Ascending aorta (tissue), 2 donors: Measurements from ENCODE around the gene CIC. TPM values are rescaled to one million over a fixed set of nuclear protein-coding genes. Genes with fewer than 3 reads are reported as not detected.

ENCODE experiments used
- DNase-seq, 2 donors: peaks; one replicate each; pipeline ENCODE4 v3.0.0-alpha.2; 2019; ENCODE audit warnings: low spot score in 2 of 2
- H3K27ac ChIP-seq, 2 donors: fragments of 200-600 bp; sonication (generic); one replicate each; pipeline ENCODE4 v1.5.1; 2016 to 2017; ENCODE audit warnings: mild to moderate bottlenecking in 1 of 2
- H3K27me3 ChIP-seq: fragments of 200-600 bp; sonication (generic); one replicate; pipeline ENCODE4 v1.5.1; 2017
- H3K36me3 ChIP-seq, 2 donors: fragments of 200-600 bp; sonication (generic); one replicate each; pipeline ENCODE4 v1.5.1; 2016
- H3K4me1 ChIP-seq, 2 donors: fragments of 200-600 bp; sonication (generic); one replicate each; pipeline ENCODE4 v1.5.1; 2016 to 2017; ENCODE audit warnings: mild to moderate bottlenecking in 1 of 2
- H3K4me3 ChIP-seq, 2 donors: fragments of 200-600 bp; sonication (generic); one replicate each; pipeline ENCODE4 v1.5.1; 2016 to 2017; ENCODE audit warnings: mild to moderate bottlenecking in 1 of 2
- H3K9me3 ChIP-seq, 2 donors: fragments of 200-600 bp; sonication (generic); one replicate each; pipeline ENCODE4 v1.5.1; 2016
- CTCF ChIP-seq, 3 experiments: fragments of 200-600 bp in 2 of 3; fragments of 450-650 bp in 1 of 3; sonication (generic) in 2 of 3; IDR thresholded peaks; one replicate each; pipeline ENCODE4 v1.5.1; 2016 to 2019; ENCODE audit warnings: antibody characterized with exemption in 3 of 3, mild to moderate bottlenecking in 1 of 3, moderate library complexity in 1 of 3
- intact Hi-C: fragments of 100-400 bp; cut with DNase I; formaldehyde crosslinking; loops from one replicate; pipeline ENCODE4 v1.15.1; 2023
- total RNA-seq: library from RNA; depleted of rRNA; stranded (reverse); fragments of >200 nt; gene quantifications from one replicate; pipeline ENCODE4 v1.1.0, GENCODE V29; 2016

The CIC gene
- total RNA-seq, 1 donor from 2014 or later: 247 TPM

- DNase-seq: no peak
- no peak for TF ChIP-seq CTCF (IDR thresholded peaks at IDR 0.05)
- Histone ChIP-seq H3K4me3 (no peak overlapping the region), H3K36me3 (peaks cover 81 to 91% of the 10 kb centered on the region in 2 donors), H3K27ac (no peak overlapping the region), H3K4me1 (no peaks in the 10 kb centered on the region), H3K9me3 (no peaks in the 10 kb centered on the region), H3K27me3 (no peaks in the 10 kb centered on the region)
- intact Hi-C loops: no loop called here
Measured at GRCh38 chr19:42230571-42230970, 38.5 kb upstream of the CIC start.

GRCh38 chr19:42232435-42232834 is 36.6 kb upstream of the CIC start:
- peaks cover 80 to 91% of the 10 kb centered on the region in 2 donors for H3K36me3 ChIP-seq

GRCh38 chr19:42233106-42233505 is 35.9 kb upstream of the CIC start:
- H3K36me3 ChIP-seq: peaks cover 78 to 88% of the 10 kb centered on the region in 2 donors
- no peak overlapping the region for H3K27ac ChIP-seq

More at GRCh38 chr19:42232435-42232834, 36.6 kb upstream of the CIC start:
- no peak for TF ChIP-seq CTCF (IDR thresholded peaks at IDR 0.05)
- no peaks in the 10 kb centered on the region for H3K9me3 ChIP-seq
- intact Hi-C loops: no loop called here
- no peak for DNase-seq
- no peak overlapping the region for H3K4me3 ChIP-seq
- no peak overlapping the region for H3K27ac ChIP-seq
- no peaks in the 10 kb centered on the region for H3K4me1 ChIP-seq
- no peaks in the 10 kb centered on the region for H3K27me3 ChIP-seq

GRCh38 chr19:42233678-42234292 is 35.3 kb upstream of the CIC start:
- TF ChIP-seq CTCF (IDR thresholded peaks at IDR 0.05): no peak
- H3K36me3 ChIP-seq: peaks cover 72 to 83% of the 10 kb centered on the region in 2 donors

More at GRCh38 chr19:42233106-42233505, 35.9 kb upstream of the CIC start:
- Histone ChIP-seq H3K4me1 (no peaks in the 10 kb centered on the region), H3K4me3 (no peak overlapping the region), H3K9me3 (no peaks in the 10 kb centered on the region), H3K27me3 (no peaks in the 10 kb centered on the region)
- intact Hi-C loops: no loop called here
- no peak for DNase-seq
- TF ChIP-seq CTCF (IDR thresholded peaks at IDR 0.05): no peak

GRCh38 chr19:42234364-42234763 is 34.7 kb upstream of the CIC start:
- Histone ChIP-seq H3K36me3 (peaks cover 74 to 83% of the 10 kb centered on the region in 2 donors), H3K27ac (no peak overlapping the region), H3K9me3 (no peaks in the 10 kb centered on the region), H3K4me3 (no peak overlapping the region), H3K27me3 (no peaks in the 10 kb centered on the region), H3K4me1 (no peaks in the 10 kb centered on the region)
- DNase-seq: no peak
- intact Hi-C loops: no loop called here
- TF ChIP-seq CTCF (IDR thresholded peaks at IDR 0.05): no peak

More at GRCh38 chr19:42233678-42234292, 35.3 kb upstream of the CIC start:
- Histone ChIP-seq H3K4me3 (no peak overlapping the region), H3K27me3 (no peaks in the 10 kb centered on the region), H3K4me1 (no peaks in the 10 kb centered on the region), H3K9me3 (no peaks in the 10 kb centered on the region), H3K27ac (no peak overlapping the region)
- intact Hi-C loops: no loop called here
- no peak for DNase-seq
